Cardiac muscle cell (in vitro differentiated cells and primary cell): ENCODE results near the gene KIRREL3. TPM values are rescaled to one million over a fixed set of nuclear protein-coding genes. Genes with fewer than 3 reads are reported as not detected.

ENCODE experiments used
- DNase-seq, 2 donors: peaks; one replicate each; pipeline versions ENCODE4 v3.0.0 to v3.0.0-alpha.2; 2010 to 2017; ENCODE audit warnings: low read depth in 1 of 2, low spot score in 1 of 2
- H3K27ac ChIP-seq: fragments of 200-600 bp; sonication (generic); 2 replicates; pipeline ENCODE4 v1.5.1; 2016
- H3K27me3 ChIP-seq: fragments of 200-600 bp; sonication (generic); 2 replicates; pipeline ENCODE4 v1.6.0; 2016; ENCODE audit warnings: control low read depth
- H3K36me3 ChIP-seq: fragments of 200-600 bp; sonication (generic); 2 replicates; pipeline ENCODE4 v1.5.1; 2016; ENCODE audit warnings: control low read depth
- H3K4me1 ChIP-seq: fragments of 200-600 bp; sonication (generic); 2 replicates; pipeline ENCODE4 v1.8.1; 2017; ENCODE audit warnings: low read depth, mild to moderate bottlenecking, mixed run types
- H3K4me3 ChIP-seq: fragments of 200-600 bp; sonication (generic); 2 replicates; pipeline ENCODE4 v1.5.1; 2016; ENCODE audit warnings: mild to moderate bottlenecking
- H3K9me3 ChIP-seq: fragments of 200-600 bp; sonication (generic); 2 replicates; pipeline ENCODE4 v1.5.1; 2017; ENCODE audit warnings: low read depth, mild to moderate bottlenecking, control low read depth
- polyA plus RNA-seq: library from polyadenylated mRNA; unstranded; fragments of >200 nt; fragmentation: Nextera tagmentation; extraction: Ambion mirVana; gene quantifications from 2 replicates; pipeline ENCODE4 v1.2.1, GENCODE V29; 2016
- total RNA-seq: library from RNA; depleted of rRNA; stranded (reverse); fragments of >200 nt; gene quantifications from 2 replicates; pipeline ENCODE4 v1.2.3, GENCODE V29; 2016
- TF ChIP-seq, protein P1 (sequence below): IDR thresholded peaks from 2 replicates; pipeline ENCODE4 v1.5.1; 2012; ENCODE audit warnings: low read depth, mild to moderate bottlenecking, low read length

KIRREL3 gene
- total and polyA plus RNA-seq, 2 experiments from 2014 or later, result 0.12 to 0.89 TPM

GRCh38 chr11:126499131-126499752 is 501.3 kb downstream of the KIRREL3 start:
- no peak overlapping the region for H3K27ac ChIP-seq
- TF ChIP-seq, protein P1, sequence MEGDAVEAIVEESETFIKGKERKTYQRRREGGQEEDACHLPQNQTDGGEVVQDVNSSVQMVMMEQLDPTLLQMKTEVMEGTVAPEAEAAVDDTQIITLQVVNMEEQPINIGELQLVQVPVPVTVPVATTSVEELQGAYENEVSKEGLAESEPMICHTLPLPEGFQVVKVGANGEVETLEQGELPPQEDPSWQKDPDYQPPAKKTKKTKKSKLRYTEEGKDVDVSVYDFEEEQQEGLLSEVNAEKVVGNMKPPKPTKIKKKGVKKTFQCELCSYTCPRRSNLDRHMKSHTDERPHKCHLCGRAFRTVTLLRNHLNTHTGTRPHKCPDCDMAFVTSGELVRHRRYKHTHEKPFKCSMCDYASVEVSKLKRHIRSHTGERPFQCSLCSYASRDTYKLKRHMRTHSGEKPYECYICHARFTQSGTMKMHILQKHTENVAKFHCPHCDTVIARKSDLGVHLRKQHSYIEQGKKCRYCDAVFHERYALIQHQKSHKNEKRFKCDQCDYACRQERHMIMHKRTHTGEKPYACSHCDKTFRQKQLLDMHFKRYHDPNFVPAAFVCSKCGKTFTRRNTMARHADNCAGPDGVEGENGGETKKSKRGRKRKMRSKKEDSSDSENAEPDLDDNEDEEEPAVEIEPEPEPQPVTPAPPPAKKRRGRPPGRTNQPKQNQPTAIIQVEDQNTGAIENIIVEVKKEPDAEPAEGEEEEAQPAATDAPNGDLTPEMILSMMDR, result no peak

DNA sequence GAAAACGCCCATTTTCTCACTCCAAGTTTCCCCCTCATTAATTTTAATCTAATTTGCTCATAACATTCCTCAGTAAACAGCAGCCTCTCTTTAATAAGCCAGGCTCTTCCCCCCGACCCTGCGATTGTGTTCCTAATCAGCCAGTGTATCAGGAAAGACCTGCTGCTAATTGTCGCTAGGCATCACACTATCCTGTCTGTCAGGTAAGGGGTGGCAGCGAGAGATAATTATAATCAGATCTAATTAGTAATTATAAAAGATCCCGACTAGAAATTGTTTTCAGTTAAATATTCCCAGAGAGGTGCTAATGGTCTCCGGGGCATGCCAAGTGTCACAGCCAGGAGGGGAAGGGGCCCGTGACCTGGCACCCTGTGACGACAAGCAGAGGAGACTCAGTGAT is 502.3 kb downstream of the KIRREL3 start:
- Histone ChIP-seq H3K36me3 (no peaks in the 10 kb centered on the region), H3K9me3 (no peaks in the 10 kb centered on the region), H3K4me1 (no peaks in the 10 kb centered on the region), H3K27ac (no peak overlapping the region), H3K27me3 (peaks cover 44% of the 10 kb centered on the region), H3K4me3 (no peak overlapping the region)
- TF ChIP-seq, protein P1, result no peak
- no peak for DNase-seq

More at GRCh38 chr11:126499131-126499752, 501.3 kb downstream of the KIRREL3 start:
- H3K4me3 ChIP-seq, result no peak overlapping the region
- H3K36me3 ChIP-seq, result no peaks in the 10 kb centered on the region
- no peaks in the 10 kb centered on the region for H3K4me1 ChIP-seq
- peaks cover 49% of the 10 kb centered on the region for H3K27me3 ChIP-seq
- no peak for DNase-seq
- H3K9me3 ChIP-seq, result no peaks in the 10 kb centered on the region

- TF ChIP-seq, protein P1, result no peak
- no peaks in the 10 kb centered on the region for H3K36me3 ChIP-seq
- DNase-seq, result no peak
- H3K27me3 ChIP-seq, result peaks cover 38% of the 10 kb centered on the region
- no peaks in the 10 kb centered on the region for H3K4me1 ChIP-seq
- no peak overlapping the region for H3K4me3 ChIP-seq
- H3K27ac ChIP-seq, result no peak overlapping the region
- H3K9me3 ChIP-seq, result no peaks in the 10 kb centered on the region
Observed at GRCh38 chr11:126497581-126498122, 502.9 kb downstream of the KIRREL3 start.

DNA sequence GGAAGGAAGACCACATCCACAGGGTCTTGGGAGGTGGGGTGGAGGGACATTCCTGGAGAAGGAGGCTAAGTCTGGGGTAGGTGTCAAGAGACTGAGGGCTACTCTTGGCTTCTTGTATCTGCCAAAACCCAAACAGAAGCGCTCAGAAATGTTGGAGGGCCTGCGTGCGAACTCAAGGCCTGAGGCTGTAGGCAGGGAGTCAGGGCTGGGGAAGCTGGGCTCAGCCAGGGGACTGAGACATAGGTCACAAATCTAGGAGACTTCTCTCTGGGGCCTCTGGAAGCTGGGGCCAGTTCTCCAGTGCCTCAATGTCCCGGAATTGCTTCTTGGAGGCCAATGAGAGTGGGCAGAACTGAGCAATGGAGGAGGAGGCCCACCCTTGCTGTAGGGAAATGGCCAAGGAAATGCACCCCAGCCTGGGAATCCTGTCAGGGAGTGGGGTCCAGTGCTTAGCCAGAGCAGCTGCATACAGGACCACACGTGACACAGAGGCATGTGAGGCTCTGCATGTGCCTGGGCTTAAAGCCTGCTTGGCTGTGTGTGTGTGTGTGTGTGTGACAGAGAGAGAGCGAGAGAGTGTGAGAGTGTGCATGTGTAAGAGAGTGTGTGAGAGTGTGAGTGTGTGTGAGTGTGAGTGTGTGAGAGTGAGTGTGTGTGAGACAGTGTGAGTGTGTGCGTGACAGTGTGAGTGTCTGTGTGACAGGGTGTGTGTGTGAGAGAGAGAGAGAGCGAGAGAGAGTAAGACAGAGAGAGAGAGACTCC is 503.8 kb downstream of the KIRREL3 start:
- no peaks in the 10 kb centered on the region for H3K4me1 ChIP-seq
- peaks cover 30% of the 10 kb centered on the region for H3K27me3 ChIP-seq
- no peak overlapping the region for H3K4me3 ChIP-seq
- no peak for DNase-seq
- no peak overlapping the region for H3K27ac ChIP-seq
- TF ChIP-seq, protein P1, result no peak
- no peaks in the 10 kb centered on the region for H3K9me3 ChIP-seq
- no peaks in the 10 kb centered on the region for H3K36me3 ChIP-seq

DNA sequence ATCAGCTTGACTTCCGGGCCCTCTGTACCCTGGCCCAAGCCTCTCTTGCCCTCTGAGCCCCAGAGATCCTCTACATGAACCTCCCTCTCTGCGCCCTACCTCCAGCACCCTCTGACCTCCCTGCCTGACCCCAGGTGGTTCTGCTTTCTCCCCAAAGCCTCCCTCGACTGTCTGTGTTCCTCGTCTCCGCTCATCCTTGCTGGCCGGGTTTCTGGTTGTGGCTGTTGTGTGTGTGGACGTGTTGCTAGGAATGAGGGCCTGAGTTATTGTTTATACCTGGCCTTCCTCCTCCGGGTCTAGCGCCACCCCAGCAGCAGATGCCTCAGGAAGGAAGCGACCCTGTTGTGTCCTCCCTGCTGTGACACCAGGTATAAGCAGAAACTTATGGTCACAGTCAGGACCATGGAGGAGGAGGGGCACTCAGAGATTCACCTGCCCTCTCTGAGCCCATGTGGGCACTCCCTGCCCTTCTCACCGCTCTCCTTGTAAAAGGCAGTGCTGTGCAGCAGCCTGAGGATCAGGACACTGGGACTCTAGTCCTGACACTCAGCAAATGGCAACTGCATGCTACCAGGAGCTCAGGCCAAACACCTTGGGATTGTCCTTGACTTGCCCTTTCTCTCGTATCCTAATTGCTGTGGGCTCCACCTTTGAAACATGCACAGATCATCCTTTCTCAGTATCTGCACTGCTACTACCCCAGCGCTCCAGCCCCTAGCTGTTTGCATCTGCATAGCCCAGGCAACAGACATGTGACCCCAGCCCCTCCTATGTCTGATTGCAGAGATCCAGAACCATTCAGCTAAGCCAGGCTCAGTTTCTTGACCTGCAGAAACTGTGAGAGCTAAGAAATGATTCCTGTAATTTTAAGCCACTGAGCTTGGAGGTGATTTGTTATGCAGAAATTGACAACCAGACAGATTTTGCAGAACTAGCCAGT is 505.0 kb downstream of the KIRREL3 start:
- Histone ChIP-seq H3K9me3 (no peaks in the 10 kb centered on the region), H3K27me3 (peaks cover 18% of the 10 kb centered on the region), H3K4me1 (no peaks in the 10 kb centered on the region), H3K36me3 (no peaks in the 10 kb centered on the region), H3K27ac (no peak overlapping the region), H3K4me3 (no peak overlapping the region)
- TF ChIP-seq, protein P1, result no peak
- peak in 1 of 2 donors; percentile 25 for DNase-seq
